ENCODE data around the gene PKIB.

PKIB gene

DNA sequence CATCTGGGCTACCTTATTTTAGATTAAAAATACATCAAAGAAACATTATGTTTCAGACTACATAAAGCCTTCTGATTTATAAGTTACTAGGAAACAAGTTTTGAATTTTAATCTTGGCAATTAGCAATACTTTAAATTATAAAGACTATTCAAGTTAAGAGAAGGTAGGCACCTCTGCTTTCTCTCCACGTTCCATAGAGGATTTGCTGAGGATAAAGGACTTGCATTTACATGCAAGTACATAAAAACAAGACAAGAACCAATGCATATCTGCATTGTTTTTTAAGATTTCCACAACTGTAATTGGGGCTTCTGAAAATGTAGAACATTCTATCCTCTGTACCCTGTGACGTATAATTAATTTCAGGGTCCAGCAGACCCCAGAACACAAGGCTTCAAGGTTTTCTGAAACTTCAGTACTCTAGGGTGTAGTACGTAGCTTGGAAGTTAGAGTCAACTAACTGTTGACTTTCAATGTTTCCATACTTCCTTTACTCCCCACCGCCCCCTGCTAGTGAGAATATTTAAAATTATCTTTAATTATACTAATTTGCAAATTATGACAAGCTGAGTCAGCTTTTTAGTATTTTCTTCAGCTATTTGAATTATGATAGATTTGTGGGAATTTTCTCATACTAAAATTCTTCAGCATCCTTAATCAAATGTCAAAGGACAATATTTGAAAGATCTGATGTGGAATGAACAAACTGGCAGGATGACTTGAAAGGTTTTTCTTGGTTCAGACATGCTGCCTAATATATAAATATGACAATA is 82.8 kb downstream of the PKIB start:
- no peak overlapping the region for H3K4ac ChIP-seq (ENCODE audit: low read depth, low read length)
- H3K4me1 ChIP-seq (ENCODE audit: control insufficient read depth, low read depth, low read length): no peaks in the 10 kb centered on the region
- WGBS (ENCODE audit: extremely low coverage, insufficient coverage, low lambda C conversion rate): no CpG with 5 or more reads among the region's 4 CpGs
- H3K18ac ChIP-seq (ENCODE audit: low read length): no peak overlapping the region
- H3K79me1 ChIP-seq (ENCODE audit: low read length): no peaks in the 10 kb centered on the region
- no peaks in the 10 kb centered on the region for H3K27me3 ChIP-seq (ENCODE audit: insufficient read depth, low read length, poor library complexity)
- H3K23ac ChIP-seq (ENCODE audit: low read length): no peak overlapping the region
- no peak overlapping the region for H3K27ac ChIP-seq (ENCODE audit: low read depth, low read length)
- H4K8ac ChIP-seq (ENCODE audit: low read depth, low read length): no peak overlapping the region
- H2BK5ac ChIP-seq (ENCODE audit: low read length): no peak overlapping the region
- no peaks in the 10 kb centered on the region for H3K36me3 ChIP-seq (ENCODE audit: control insufficient read depth, insufficient read depth, low read length)
- no peak overlapping the region for H3K4me2 ChIP-seq (ENCODE audit: low read length)
- no peak overlapping the region for H4K5ac ChIP-seq (ENCODE audit: low read length)
- no peak overlapping the region for H2BK15ac ChIP-seq (replicated peaks; ENCODE audit: low read depth)
- no peaks in the 10 kb centered on the region for H3K79me2 ChIP-seq (ENCODE audit: control insufficient read depth, insufficient read depth, low read length)
- no peak overlapping the region for H2AK5ac ChIP-seq (ENCODE audit: low read length)
- H3K4me3 ChIP-seq (ENCODE audit: low read length): no peak overlapping the region
- H3K9ac ChIP-seq (ENCODE audit: low read length): no peak overlapping the region
- no peak overlapping the region for H3K56ac ChIP-seq (ENCODE audit: low read length)
- H2BK120ac ChIP-seq (ENCODE audit: low read depth, low read length): no peak overlapping the region
- no peak for DNase-seq

DNA sequence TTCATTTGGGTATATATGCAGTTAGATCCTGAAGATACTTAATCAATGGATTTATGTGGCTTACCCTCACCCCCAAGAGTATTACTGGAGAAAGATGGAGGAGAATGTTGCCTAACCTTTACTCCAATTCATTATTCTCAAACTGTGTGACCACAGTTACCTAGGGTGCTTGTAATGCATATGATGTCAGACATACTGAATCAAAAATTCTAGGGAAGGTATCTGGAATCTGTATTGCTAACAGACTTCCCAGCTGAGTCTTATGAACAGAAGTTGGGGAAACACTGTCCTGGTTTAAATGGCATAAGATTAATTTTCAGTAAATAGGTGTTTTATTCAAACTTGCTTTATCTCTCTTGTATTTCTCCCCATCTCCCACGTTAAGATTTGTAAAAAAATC is 83.9 kb downstream of the PKIB start:
- Histone ChIP-seq H3K18ac (ENCODE audit: low read length) (no peak overlapping the region), H4K8ac (ENCODE audit: low read depth, low read length) (no peak overlapping the region), H3K4ac (ENCODE audit: low read depth, low read length) (no peak overlapping the region), H3K36me3 (ENCODE audit: control insufficient read depth, insufficient read depth, low read length) (no peaks in the 10 kb centered on the region), H3K27me3 (ENCODE audit: insufficient read depth, low read length, poor library complexity) (no peaks in the 10 kb centered on the region), H2BK5ac (ENCODE audit: low read length) (no peak overlapping the region), H2AK5ac (ENCODE audit: low read length) (no peak overlapping the region), H2BK15ac (replicated peaks; ENCODE audit: low read depth) (no peak overlapping the region), H2BK120ac (ENCODE audit: low read depth, low read length) (no peak overlapping the region), H3K56ac (ENCODE audit: low read length) (no peak overlapping the region), H3K4me3 (ENCODE audit: low read length) (no peak overlapping the region), H3K79me2 (ENCODE audit: control insufficient read depth, insufficient read depth, low read length) (no peaks in the 10 kb centered on the region), H3K4me2 (ENCODE audit: low read length) (no peak overlapping the region), H3K23ac (ENCODE audit: low read length) (no peak overlapping the region), H3K4me1 (ENCODE audit: control insufficient read depth, low read depth, low read length) (no peaks in the 10 kb centered on the region), H3K79me1 (ENCODE audit: low read length) (no peaks in the 10 kb centered on the region), H3K27ac (ENCODE audit: low read depth, low read length) (no peak overlapping the region), H3K9ac (ENCODE audit: low read length) (no peak overlapping the region), H4K5ac (ENCODE audit: low read length) (no peak overlapping the region)
- no CpG with 5 or more reads among the region's 1 CpG for WGBS (ENCODE audit: extremely low coverage, insufficient coverage, low lambda C conversion rate)
- DNase-seq: no peak

DNA sequence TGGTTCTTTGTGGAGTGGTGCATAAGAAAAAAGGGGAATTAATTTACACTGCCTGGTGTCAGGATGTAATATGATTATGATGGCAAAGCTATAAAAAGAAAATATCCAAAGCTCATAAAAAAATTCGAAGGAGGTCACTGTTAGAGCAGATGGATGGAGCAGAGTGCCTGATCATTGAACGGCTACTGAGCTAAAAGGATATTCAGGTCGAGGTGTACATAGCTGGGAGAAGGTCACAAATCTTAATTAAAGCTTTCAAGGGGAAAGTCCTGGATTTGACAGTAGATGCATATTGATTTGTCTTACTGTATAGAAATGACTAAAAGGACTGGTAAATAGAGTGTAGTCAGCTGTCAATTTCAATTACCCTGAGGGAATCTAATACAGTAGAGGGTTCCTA is 84.4 kb downstream of the PKIB start:
- Histone ChIP-seq H3K27me3 (ENCODE audit: insufficient read depth, low read length, poor library complexity) (no peaks in the 10 kb centered on the region), H3K36me3 (ENCODE audit: control insufficient read depth, insufficient read depth, low read length) (no peaks in the 10 kb centered on the region), H3K4me1 (ENCODE audit: control insufficient read depth, low read depth, low read length) (no peaks in the 10 kb centered on the region), H3K79me2 (ENCODE audit: control insufficient read depth, insufficient read depth, low read length) (no peaks in the 10 kb centered on the region), H3K4me3 (ENCODE audit: low read length) (no peak overlapping the region), H3K9ac (ENCODE audit: low read length) (no peak overlapping the region), H3K23ac (ENCODE audit: low read length) (no peak overlapping the region), H4K5ac (ENCODE audit: low read length) (no peak overlapping the region), H3K56ac (ENCODE audit: low read length) (no peak overlapping the region), H2AK5ac (ENCODE audit: low read length) (no peak overlapping the region), H3K4ac (ENCODE audit: low read depth, low read length) (no peak overlapping the region), H2BK5ac (ENCODE audit: low read length) (no peak overlapping the region), H2BK120ac (ENCODE audit: low read depth, low read length) (no peak overlapping the region), H3K18ac (ENCODE audit: low read length) (peak overlapping the region; percentile 10), H2BK15ac (replicated peaks; ENCODE audit: low read depth) (no peak overlapping the region), H3K27ac (ENCODE audit: low read depth, low read length) (no peak overlapping the region), H4K8ac (ENCODE audit: low read depth, low read length) (no peak overlapping the region), H3K79me1 (ENCODE audit: low read length) (no peaks in the 10 kb centered on the region), H3K4me2 (ENCODE audit: low read length) (no peak overlapping the region)
- DNase-seq: no peak
- WGBS (ENCODE audit: extremely low coverage, insufficient coverage, low lambda C conversion rate): no CpG with 5 or more reads among the region's 3 CpGs

DNA sequence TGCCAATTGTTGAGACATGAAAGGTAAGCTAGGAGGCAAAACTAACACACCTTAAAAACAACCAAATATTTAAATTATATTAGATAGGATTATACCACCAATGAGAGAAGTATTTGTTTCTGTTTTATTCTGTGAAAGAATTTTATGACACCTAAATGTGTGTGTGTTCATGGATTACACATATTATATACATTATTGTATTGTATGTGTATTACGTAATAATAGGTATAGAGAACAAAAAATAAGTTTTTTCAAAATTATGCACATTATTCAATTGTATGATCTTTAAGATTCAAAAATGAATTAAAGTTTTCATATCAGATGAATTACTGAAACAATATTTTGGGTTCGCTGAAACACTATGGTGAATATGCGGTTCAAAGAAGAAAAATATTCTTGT is 85.0 kb downstream of the PKIB start:
- Histone ChIP-seq H2BK5ac (ENCODE audit: low read length) (no peak overlapping the region), H3K56ac (ENCODE audit: low read length) (no peak overlapping the region), H3K27me3 (ENCODE audit: insufficient read depth, low read length, poor library complexity) (no peaks in the 10 kb centered on the region), H3K79me2 (ENCODE audit: control insufficient read depth, insufficient read depth, low read length) (no peaks in the 10 kb centered on the region), H2AK5ac (ENCODE audit: low read length) (no peak overlapping the region), H3K79me1 (ENCODE audit: low read length) (no peaks in the 10 kb centered on the region), H4K5ac (ENCODE audit: low read length) (no peak overlapping the region), H3K4ac (ENCODE audit: low read depth, low read length) (no peak overlapping the region), H3K36me3 (ENCODE audit: control insufficient read depth, insufficient read depth, low read length) (no peaks in the 10 kb centered on the region), H4K8ac (ENCODE audit: low read depth, low read length) (no peak overlapping the region), H3K9ac (ENCODE audit: low read length) (no peak overlapping the region), H3K27ac (ENCODE audit: low read depth, low read length) (no peak overlapping the region), H3K23ac (ENCODE audit: low read length) (no peak overlapping the region), H3K4me1 (ENCODE audit: control insufficient read depth, low read depth, low read length) (no peaks in the 10 kb centered on the region), H3K4me3 (ENCODE audit: low read length) (no peak overlapping the region), H3K4me2 (ENCODE audit: low read length) (no peak overlapping the region), H2BK15ac (replicated peaks; ENCODE audit: low read depth) (no peak overlapping the region), H3K18ac (ENCODE audit: low read length) (no peak overlapping the region), H2BK120ac (ENCODE audit: low read depth, low read length) (no peak overlapping the region)
- WGBS (ENCODE audit: extremely low coverage, insufficient coverage, low lambda C conversion rate): no CpG with 5 or more reads among the region's 3 CpGs
- no peak for DNase-seq

DNA sequence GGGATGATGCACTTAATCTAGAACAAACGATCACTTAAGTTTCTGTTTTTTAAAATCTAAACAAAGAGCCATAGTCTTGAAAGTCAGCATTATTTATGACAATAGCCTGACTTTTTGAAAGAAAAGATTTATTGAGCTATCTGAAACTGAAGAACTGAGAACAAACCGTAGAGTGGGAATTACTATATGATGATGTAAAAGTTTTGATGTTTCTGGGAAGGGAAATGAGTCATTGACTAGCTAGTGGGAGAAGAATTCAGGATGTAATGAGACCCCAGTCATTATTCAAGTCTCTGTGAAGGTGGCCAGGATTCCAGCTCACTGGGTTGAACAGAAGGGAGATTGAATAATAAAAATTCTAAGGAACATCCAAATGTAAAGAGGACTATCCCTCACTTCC is 85.9 kb downstream of the PKIB start:
- no peak overlapping the region for H2BK5ac ChIP-seq (ENCODE audit: low read length)
- no peaks in the 10 kb centered on the region for H3K36me3 ChIP-seq (ENCODE audit: control insufficient read depth, insufficient read depth, low read length)
- no peak overlapping the region for H3K23ac ChIP-seq (ENCODE audit: low read length)
- no peak overlapping the region for H2AK5ac ChIP-seq (ENCODE audit: low read length)
- no peak overlapping the region for H3K4me3 ChIP-seq (ENCODE audit: low read length)
- H4K5ac ChIP-seq (ENCODE audit: low read length): no peak overlapping the region
- peak; percentile 64 for DNase-seq
- H3K27me3 ChIP-seq (ENCODE audit: insufficient read depth, low read length, poor library complexity): no peaks in the 10 kb centered on the region
- H2BK15ac ChIP-seq (replicated peaks; ENCODE audit: low read depth): no peak overlapping the region
- no peak overlapping the region for H3K56ac ChIP-seq (ENCODE audit: low read length)
- H3K4me2 ChIP-seq (ENCODE audit: low read length): no peak overlapping the region
- no peaks in the 10 kb centered on the region for H3K79me2 ChIP-seq (ENCODE audit: control insufficient read depth, insufficient read depth, low read length)
- no CpG with 5 or more reads among the region's 2 CpGs for WGBS (ENCODE audit: extremely low coverage, insufficient coverage, low lambda C conversion rate)
- no peak overlapping the region for H3K4ac ChIP-seq (ENCODE audit: low read depth, low read length)
- H3K79me1 ChIP-seq (ENCODE audit: low read length): no peaks in the 10 kb centered on the region
- H3K27ac ChIP-seq (ENCODE audit: low read depth, low read length): no peak overlapping the region
- H3K18ac ChIP-seq (ENCODE audit: low read length): no peak overlapping the region
- H3K4me1 ChIP-seq (ENCODE audit: control insufficient read depth, low read depth, low read length): no peaks in the 10 kb centered on the region
- H4K8ac ChIP-seq (ENCODE audit: low read depth, low read length): no peak overlapping the region
- no peak overlapping the region for H3K9ac ChIP-seq (ENCODE audit: low read length)
- H2BK120ac ChIP-seq (ENCODE audit: low read depth, low read length): no peak overlapping the region

DNA sequence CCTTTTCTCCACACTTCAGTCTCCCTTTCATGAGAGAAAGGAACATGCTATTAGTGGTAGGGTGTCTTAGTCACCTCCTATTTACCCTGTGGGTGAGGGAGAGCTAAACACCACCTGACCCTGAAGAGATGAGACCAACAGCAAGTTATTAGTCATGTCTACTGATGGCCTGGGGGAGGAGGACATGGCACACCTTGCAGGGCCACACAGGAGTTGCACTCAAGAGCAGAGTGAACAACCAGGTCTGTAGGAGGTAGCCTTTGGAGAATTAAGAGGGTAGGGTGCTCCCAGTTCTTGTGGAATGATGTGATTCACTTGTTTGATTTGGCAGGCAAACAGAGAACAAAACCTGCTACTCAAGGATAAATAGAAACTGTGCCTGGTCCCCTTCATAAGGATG is 86.6 kb downstream of the PKIB start:
- Histone ChIP-seq H3K4me2 (ENCODE audit: low read length) (no peak overlapping the region), H4K8ac (ENCODE audit: low read depth, low read length) (no peak overlapping the region), H3K27ac (ENCODE audit: low read depth, low read length) (no peak overlapping the region), H2BK15ac (replicated peaks; ENCODE audit: low read depth) (no peak overlapping the region), H3K56ac (ENCODE audit: low read length) (no peak overlapping the region), H3K9ac (ENCODE audit: low read length) (no peak overlapping the region), H3K79me2 (ENCODE audit: control insufficient read depth, insufficient read depth, low read length) (no peaks in the 10 kb centered on the region), H2AK5ac (ENCODE audit: low read length) (no peak overlapping the region), H4K5ac (ENCODE audit: low read length) (no peak overlapping the region), H3K36me3 (ENCODE audit: control insufficient read depth, insufficient read depth, low read length) (no peaks in the 10 kb centered on the region), H2BK120ac (ENCODE audit: low read depth, low read length) (no peak overlapping the region), H3K79me1 (ENCODE audit: low read length) (no peaks in the 10 kb centered on the region), H3K18ac (ENCODE audit: low read length) (no peak overlapping the region), H3K23ac (ENCODE audit: low read length) (no peak overlapping the region), H3K4ac (ENCODE audit: low read depth, low read length) (no peak overlapping the region), H3K27me3 (ENCODE audit: insufficient read depth, low read length, poor library complexity) (no peaks in the 10 kb centered on the region), H3K4me1 (ENCODE audit: control insufficient read depth, low read depth, low read length) (no peaks in the 10 kb centered on the region), H2BK5ac (ENCODE audit: low read length) (no peak overlapping the region), H3K4me3 (ENCODE audit: low read length) (no peak overlapping the region)
- peak; percentile 16 for DNase-seq

All from mesendoderm (in vitro differentiated cells).